NCI-H2171 (cell line): ENCODE measurements around the gene ZFP3.
"Not testable (repeated sequence)": the region's sequence is repeated elsewhere in the genome, so short reads cannot be mapped to it uniquely, and the experiment has no call there.

Experiments used
- DNase-seq: peaks from one replicate; lab custom pipeline; 2025; lab: John Stamatoyannopoulos, UW

The ZFP3 gene

DNA sequence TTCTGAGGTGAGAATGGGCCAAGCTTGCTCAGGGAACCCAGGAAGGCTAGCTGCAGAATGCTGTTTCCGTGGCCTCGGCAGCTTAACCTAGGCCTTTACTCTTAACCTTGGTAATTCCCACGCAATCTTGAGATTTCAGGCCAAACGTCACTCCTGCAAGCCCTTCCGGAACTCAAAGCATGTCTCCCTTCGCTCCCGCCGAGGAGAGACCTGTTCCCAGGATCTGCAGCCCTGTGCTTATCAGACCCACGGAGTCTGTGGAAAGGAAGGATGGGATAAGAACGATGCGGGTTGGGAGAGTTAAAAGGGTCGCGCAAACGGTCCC lies 524 bp upstream of the ZFP3 start:
- DNase-seq, result no peak

DNA sequence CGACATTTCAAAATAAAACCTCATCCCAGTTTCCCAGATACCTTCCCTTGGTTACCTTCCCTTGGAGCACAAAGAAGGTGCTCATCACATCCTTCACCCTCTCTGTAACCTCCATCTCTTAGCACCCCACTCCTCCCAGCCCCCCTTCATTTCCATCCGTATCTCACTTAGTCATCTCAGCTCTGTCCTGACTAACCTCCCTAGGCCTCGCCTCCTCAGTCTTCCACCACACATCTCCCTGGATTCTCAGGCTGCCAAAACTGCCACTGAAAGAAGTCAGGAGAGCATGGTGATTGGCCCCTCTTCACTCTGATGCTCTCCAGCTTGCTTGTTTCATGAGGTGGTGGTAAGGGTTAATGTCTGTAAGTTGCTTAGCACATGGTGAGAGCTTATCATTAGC lies 2.3 kb downstream of the ZFP3 start:
- no peak for DNase-seq

DNA sequence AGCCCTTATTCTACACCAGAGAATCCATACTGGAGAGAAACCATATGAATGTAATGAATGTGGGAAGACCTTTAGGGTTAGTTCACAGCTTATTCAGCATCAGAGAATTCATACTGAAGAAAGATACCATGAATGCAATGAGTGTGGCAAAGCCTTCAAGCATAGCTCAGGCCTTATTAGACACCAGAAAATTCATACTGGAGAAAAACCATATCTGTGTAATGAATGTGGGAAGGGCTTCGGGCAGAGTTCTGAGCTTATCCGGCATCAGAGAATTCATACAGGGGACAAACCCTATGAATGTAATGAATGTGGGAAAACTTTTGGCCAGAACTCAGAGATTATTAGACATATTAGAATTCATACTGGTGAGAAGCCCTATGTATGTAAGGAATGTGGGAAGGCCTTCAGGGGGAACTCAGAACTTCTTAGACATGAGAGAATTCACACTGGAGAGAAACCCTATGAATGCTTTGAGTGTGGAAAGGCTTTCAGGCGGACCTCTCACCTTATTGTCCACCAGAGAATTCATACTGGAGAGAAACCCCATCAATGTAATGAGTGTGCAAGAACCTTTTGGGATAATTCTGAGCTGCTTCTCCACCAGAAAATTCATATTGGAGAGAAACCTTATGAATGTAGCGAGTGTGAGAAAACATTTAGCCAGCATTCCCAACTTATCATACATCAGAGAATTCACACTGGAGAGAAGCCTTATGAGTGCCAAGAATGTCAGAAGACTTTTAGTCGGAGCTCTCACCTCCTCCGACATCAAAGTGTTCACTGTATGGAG lies 14.1 kb downstream of the ZFP3 start:
- no peak for DNase-seq

DNA sequence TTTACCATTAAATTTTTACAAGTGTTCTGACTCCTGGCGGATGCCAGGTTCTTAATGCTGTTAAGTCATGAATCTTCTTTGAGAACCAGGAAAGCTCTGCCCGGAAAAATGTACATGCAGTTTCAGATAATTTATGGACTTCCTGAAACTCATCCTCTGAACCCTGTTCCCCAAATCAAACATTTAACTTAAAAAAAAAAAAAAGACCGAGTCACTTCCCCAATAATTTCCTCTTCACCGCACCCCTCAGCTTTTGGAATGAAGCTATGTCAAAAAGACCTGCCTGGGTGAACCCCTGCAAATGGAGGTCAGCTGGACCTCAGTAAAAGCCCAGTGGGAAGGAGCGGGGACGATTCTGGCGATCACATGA lies 18.4 kb downstream of the ZFP3 start:
- DNase-seq, result no peak

DNA sequence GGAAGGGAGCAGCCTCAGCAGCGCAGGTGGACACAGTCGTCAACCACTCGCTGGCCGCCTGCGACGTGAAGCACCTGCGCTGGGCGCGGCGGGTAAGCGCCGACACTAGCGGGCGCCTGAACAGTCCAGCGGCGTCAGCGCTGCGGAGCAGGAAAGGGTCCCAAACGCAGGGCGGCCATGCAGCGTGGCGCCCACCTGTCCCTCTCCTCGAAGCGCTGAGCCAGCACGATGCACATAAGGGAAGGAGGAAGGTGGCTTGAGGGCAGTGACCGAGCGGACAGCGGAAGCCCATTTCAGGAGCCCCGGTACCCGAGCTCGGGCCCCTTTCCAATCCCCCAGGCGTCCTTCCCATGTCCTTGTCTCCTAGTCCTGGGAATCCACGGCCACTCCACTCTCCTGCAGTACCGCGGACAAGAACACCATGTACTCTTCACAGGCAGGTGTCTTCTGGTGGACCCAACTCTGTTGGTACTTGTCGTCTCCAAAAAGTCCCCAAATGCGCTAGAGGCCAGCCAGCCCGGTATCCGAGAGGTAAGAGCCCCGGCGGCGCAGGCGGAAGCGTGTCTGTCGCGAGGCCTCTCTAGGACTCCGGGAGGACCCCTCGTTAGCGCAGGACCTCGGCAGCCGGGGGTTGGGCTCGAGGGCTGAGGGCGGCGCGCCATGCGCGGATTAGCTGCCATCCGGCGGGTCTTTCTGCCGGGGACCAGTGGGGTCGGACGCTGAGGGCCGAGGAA lies 19.0 kb downstream of the ZFP3 start:
- DNase-seq, result peak; percentile 45

DNA sequence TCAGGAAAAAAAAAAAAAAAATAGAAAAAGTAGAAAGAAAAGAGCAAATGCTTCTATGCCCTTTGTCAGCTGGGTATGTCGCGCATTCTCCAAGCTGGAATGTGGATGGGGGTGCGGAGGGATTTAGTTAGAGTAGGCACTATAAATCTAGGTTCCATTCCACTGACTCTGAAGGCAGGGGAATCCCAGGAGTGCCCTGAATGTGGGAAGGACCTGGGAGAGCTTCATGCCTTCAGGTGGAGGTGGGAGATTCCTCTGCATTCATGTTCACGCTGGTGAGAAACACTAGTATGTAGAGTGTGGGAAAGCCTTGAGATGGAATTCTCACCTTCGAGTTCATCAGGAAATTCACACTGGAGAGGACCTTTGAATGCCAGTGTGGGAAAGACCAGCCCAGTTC lies 21.0 kb downstream of the ZFP3 start:
- DNase-seq, result no peak

DNA sequence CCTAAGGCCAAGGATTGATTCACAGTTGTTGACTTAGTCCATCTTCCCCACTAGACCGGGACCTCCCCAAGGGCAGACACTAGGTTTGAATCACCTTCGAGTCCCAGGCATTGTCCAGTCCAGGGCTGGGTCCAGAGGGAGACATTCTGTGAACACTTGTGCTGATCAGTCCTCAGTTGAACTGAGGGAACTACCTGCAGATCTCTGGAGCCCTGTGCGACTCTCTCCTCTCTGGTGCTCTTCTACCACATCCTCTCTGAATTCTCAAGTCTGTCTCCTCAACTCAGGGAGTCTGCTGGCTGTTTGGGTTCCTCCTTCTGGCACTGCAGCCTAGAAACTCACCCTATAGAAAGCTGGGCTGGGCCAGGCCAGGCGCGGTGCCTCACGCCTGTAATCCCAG lies 22.6 kb downstream of the ZFP3 start:
- DNase-seq, result no peak

DNA sequence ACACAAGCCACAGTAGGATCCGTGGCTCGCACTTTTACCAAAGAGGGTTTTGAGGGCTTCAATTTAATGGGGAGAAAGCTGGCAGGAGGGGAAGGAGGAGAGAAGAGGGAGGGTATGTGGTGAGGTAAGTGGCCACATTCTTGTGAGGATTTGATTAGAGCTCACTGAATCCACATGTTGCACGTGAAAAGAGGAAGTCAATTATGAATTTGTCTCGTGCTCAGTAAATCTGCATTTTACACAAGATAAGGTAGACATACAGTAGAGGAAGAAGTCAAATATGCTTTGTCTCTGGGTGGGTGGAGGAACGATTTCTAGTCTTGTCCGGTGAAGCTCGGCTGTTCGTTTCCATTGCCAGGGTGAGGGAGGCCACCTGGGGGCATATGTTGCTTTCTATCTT lies 32.5 kb downstream of the ZFP3 start:
- no peak for DNase-seq

DNA sequence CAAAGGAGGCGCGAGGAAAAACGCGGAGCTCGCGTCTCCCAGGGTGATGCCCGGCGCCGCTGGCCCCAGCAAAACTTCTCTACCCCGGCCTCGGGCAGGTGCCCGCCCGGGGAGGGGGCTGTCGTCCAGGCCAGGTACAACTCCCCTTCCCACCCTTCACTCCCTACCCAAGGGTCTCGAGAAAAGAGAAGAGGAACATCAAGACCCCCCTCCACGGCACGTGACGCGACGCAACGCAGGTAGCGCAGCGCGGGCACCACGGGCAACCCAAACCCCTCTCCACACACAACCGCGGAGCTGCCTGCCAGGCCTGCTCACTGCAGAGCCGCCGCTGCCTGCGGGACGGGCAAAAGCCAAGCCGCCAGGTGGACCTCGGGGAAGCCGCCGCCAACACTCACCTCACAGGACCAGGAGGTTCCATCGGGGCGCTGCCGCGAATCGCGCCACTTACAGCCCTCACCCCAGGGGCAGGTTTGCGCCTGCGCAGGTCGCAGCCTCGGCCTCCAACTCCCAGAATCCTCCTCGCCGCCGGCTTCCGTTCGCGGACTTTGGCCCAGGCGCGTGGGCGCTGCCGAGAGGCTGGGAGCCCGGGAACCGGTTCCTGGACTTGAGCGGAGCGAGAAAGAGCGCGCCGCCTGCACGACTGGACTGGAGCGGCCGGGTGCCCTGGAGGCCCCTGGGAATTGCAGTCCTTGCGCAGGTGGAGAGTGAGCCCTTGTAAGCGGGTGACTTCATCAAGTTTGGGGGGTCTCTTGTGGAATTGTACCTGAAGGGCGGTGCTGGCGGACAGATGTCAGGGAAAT lies 33.3 kb downstream of the ZFP3 start, which contains the start of gene ZNF232:
Gene ZNF232 (minus strand): TSS at position 477 of the 803 bp plus-strand sequence. CDS start 56 bp downstream, at position 421.
- DNase-seq, result peak; percentile 94

DNA sequence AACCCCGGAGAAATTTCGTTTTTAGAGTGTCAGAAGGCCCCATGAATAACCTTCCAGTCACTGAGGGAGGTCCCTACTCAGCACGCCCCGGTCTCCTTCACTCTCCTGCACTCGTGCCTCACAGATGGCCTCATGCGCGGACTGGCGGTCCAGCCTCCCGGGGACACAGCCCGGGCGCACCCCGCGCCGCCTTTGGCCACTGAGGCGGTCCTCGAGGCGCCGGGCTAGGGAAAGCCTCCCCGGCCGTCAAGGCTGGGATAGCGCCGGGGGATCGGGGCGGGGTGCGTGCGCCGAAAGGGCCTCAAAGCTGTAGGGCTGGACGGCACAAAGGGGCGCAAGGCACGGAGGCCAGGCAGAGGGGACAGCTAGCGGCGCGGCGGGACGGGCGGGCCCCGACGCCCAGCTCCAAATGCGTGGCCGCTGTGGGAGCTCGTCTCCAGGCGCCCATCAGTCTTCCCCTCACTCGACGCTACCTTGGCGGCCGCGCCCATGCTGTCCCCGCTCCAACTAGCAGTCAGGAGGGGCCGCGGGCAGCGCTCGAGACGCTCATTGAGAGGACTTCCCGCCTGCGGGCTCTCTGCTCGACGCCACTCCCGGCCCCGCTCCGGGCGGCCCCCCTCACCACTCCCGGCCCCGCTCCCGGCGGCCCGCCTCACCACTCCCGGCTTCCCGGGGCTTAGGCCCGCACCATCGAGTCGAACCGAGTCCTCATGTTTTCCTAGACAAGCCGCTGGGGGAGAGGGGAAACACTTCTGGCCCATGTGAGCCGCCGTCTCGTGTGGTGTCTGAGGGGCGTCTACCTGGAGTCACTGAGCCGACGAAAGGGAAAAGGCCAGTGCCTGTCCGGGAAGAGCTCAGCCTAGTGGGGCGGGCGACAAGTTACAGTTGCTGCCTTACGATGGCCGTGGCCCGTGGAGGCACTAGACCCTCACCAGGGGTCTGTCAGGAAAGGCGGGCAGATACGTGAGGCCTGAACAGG lies 37.7 kb downstream of the ZFP3 start, which contains the start of gene USP6:
Gene USP6 (plus strand): TSS at position 360 of the 979 bp plus-strand sequence. CDS start 14,336 bp downstream, outside the sequence.
- no peak for DNase-seq

DNA sequence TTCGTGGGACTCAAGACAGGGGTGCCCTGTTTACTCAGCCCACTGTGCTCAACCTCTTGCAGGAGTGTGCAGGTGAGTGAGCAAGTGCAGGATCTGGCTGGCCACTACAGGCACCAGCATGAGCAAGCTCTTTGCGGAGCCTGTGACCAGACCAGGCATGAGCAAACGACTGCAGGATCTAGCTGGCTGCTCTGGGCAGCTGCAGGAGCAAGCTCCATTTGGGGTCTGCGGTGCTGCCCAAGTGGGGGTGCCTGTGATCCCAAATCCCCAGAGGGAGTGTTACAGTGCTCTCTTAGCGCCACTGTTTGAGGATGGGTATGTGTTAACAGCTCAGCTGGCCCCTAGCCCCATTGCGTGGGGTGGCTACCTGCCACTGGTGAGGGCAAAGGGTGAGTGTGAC lies 40.0 kb downstream of the ZFP3 start:
- no peak for DNase-seq

DNA sequence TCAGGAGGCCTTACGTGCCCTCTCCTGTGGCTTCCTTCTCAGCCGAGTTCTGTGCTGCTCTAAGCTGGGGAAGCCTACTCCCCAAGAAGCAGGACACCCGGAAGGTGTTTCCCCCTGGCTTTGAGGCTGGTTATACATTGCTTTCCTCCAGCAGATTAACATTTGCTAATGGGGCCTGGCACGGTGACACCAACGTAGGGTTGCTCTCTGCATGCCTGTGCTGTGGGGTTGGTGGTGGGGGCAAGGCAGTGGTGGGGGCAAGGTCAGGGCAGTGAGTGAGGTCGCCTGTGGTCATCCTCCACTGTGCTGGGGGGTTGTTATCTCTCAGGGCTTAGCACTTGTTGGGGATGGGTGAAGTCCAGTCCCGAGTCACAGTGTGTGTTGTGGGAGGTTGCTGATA lies 41.8 kb downstream of the ZFP3 start:
- no peak for DNase-seq

DNA sequence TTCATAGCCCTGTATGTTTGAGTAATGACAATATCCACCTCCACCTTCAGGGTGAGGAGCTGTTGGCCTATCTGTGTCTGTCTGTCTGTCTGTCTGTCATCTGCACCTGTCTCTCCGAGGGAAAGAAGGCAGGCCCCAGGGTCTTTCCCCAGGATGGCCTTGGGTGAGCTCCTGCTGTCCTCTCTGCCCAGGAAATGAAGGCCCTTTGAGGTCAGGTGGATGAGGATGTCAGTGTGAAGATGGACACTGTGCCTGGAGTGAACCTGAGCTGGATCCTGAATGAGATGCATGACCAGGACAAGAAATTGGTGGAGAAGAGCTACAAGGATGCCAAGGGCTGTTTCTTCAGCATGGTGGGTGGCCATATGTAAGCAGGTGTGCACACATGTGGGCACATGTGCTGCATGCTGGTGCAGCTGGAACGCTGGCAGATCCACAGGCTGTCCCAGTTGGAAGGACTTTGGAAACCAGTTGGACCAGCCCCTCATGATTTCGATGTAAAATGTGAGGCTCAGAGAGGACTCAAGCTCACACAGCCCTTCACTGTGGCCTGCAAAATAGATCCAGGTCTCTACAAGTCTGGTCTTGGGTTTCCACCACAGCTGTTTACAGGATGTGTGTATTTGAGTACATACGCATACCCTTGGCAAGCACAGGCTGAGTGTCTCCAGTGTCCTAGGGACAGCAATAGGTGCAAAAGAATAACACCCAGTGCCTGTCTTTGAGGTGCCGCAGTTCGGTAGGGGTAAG lies 42.3 kb downstream of the ZFP3 start:
- not testable (repeated sequence) for DNase-seq

DNA sequence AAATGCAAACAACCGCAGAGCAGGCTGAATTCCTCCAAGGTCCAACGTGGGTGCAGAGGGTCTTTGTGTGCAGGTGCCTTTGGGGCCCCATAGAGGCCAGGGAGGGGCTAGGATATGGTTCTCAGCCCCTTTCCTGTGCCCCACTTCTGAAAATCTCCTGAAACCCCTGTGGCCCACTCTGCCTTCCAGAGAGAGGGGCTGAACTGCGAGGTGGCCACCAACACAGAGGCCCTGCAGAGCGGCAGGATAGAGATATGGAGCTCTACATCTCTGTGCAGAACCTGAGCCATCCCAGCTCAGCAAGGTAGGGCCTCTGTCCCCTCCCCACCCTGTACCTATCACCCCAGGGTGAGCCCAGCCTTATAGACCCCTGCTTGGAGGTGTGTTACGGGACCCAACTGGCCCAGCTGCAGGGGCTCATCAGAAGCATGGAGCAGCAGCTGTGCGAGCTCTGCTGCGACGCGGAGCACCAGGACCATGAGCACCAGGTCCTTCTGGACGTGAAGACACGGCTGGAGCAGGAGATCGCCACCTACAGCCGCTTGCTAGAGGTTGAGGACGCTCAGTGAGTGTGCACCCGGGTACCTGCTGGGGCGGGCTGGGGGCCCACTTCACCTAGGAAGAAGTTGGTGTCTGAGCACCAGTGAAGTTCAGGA lies 43.0 kb downstream of the ZFP3 start:
- no peak for DNase-seq

DNA sequence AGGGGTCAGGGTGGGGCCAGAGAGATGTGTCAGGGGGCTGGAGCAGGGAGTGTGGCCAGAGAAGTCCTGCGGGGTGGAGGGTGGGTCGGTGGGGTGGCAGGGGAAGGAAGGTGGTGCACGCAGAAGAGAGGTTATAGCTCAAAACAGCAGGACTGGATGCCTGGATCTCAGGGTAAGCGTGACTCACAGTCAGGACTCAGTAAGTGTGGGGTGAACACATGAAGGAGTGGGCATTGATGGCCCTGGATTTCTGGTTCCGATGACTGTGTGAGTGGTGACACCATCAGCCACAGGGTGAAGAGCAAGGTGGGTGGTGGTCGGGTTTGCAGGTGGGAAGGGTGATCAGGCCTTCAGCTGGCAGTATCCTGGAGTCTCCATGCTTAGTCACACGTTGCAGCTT lies 43.8 kb downstream of the ZFP3 start:
- not testable (repeated sequence) for DNase-seq

DNA sequence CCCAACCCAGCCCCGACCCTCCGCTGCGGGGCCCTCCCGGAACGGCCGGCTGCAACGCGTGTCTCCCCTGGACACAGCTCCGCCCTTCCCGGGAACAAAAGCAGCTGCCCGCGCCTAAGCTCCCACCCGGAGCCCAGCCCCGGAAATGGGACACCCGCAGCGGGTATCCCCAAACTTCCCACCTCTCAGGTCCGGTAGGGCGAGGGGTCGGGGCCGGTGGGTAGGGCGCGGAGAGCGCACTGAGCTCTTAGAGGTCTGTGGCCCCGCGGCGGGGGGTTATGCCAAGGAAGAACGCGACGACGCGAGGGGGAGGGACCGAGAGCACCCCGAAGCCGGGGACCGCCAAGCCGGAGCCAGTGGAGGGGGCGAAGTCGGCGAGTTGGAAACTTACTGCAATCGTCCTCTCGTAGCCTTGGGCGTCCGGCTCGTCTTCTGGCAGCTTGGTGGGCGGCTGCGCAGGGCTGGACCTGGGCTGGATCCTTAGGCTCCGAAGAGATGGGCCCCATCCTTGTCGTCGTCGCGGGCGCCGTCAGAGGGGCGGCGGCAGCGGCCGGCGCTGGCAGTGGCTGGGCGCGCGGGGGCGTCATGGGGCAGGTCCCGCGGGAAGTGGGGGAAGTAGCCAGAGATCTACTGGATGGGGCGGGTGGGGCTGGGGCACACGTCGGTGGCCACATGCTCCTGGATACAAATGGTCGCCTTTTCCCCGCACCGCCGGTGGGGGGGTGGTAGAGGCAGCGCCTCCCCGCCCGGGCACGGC lies 44.5 kb downstream of the ZFP3 start:
- no peak for DNase-seq

DNA sequence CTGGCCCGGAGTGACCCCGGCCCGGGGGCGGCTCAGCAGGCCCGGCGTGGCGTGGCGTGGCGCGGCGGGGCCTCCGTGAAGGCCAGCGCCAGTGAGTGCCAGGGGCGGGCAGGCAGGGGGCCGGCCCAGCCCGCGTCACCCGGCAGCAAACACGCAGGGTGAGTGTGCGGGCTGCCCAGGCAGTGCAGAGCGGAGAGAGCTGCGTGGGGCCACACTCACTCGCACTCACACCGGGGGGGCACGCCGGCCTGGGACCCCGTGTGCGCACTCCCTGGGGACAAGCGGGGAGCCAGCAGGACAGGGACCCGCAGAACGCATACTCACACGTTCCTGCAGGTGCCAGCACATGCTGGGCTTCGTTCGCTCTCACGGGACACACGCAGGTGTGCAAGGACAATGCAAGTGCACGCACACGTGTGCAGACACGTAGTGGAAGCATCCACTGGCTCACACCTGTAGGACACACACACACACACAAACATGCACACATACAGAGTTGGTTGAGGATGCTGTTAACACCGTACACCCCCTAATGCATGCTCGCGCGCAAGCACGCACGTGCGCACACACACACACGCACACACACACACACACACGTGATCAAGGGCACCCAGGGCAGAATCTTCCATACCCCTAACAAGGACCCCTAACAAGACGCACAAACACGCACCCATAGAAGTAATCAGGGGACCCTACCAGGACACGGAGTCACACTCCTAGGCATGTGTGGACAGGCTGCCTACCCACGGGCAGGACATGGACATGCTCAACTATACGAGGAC lies 45.3 kb downstream of the ZFP3 start:
- no peak for DNase-seq

DNA sequence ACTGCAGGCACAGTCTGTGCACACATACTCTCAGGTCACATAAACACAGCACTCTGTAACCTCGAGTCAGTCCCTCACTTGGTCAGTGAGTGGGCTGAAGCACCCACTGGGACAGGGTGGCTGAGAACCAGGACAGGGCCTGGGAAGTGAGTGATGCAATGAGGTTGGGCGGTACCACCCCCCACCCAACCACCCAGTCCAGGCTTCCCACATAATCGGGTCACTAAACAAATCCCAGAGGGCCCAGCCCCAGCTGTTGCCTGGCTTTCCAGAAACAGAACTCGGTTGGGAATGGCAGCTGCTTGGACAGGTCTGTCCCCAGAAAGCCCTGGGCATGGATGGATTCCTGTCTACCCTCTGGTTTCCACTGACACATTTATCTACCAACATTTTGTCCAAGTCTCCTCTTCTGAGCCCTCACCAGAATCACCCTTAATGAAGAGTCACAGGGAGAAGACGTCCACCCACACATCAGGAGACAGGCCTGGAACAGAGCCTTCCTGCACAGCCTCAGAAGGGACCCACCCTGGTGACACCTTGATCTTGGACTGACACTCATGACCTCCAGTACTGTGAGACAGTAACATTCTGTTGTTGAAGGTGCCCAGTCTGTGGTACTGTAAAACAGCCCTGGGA lies 46.0 kb downstream of the ZFP3 start:
- DNase-seq, result not testable (repeated sequence)
